ENCODE measurements around the gene HDGF. TPM values are rescaled to one million over a fixed set of nuclear protein-coding genes. Genes with fewer than 3 reads are reported as not detected.

HDGF gene
- total RNA-seq, 1 experiment from 2014 or later = 310 TPM

DNA sequence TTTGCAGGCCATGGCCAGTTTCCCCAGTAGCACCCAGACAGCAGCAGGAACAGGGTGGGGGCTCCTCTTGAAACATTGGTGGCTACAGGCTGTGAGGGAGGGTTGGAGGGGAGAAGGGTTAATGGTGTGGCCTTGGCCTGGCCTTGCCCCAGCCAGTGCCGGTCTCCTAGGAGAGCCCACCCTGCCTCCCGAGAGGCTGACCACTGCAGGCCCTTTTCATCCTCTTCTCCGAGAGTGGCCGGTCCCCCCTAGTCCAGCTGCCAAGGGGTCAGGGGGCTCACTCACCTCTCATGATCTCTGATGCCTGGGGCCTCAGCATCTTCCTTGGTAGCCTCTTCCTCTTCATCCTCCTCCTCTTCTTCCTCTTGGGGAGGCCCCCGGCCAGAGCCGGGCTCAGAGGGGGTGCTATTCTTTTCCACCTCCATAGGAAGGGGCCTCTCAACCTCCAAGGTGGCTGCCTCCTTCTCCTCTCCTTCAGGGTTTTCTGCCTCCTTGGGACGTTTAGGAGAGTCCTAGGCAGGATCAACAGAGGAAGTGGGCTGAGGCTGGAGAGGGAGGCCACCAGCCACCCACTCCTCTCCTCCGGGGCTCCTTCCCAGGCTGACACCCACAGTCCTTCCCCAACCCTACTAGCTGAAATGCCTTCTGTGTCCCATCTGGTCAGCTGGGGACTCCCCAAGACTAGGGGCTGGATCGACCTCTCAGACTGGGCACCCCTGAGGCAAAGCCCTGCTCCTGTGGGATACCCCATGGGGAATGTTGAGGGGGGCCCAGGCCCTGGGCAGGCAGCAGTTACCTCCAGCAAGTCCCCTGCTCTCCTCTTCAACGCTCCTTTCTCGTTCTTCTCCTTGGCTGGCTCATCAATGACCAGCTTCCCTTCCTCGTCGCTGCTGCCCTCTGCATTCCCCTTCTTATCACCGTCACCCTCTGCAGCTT is 7.8 kb downstream of the HDGF start:
- Mint-ChIP-seq H3K4me3 (no peak overlapping the region), H3K27me3 (ENCODE audit: low read depth) (no peaks in the 10 kb centered on the region)
- no peak overlapping the region for H3T11ph ChIP-seq (ENCODE audit: low read length)

More for the DNA sequence above, 7.8 kb downstream of the HDGF start:
- Histone ChIP-seq H3K23me2 (ENCODE audit: insufficient read length, low read depth, low read length, poor library complexity, severe bottlenecking) (peaks cover 20% of the 10 kb centered on the region), H4K5ac (ENCODE audit: insufficient read length, low read depth, low read length) (no peak overlapping the region), H4K8ac (replicated peaks; ENCODE audit: insufficient read length, low read depth, low read length) (no peak overlapping the region), H3K56ac (ENCODE audit: insufficient read length, low read depth, low read length) (no peak overlapping the region), H2BK120ac (ENCODE audit: low read depth, low read length, poor library complexity, severe bottlenecking) (no peak overlapping the region), H2BK12ac (ENCODE audit: insufficient read length, low read depth, low read length) (no peak overlapping the region), H4K20me1 (ENCODE audit: control insufficient read depth, insufficient read depth, insufficient read length) (no peaks in the 10 kb centered on the region), H3K4ac (ENCODE audit: low read depth, low read length) (no peak overlapping the region), H2BK20ac (ENCODE audit: low read depth, low read length, poor library complexity, severe bottlenecking) (no peak overlapping the region), H3K14ac (ENCODE audit: insufficient read depth, low read length) (no peak overlapping the region), H2BK15ac (ENCODE audit: low read depth, low read length) (no peak overlapping the region), H3K9me3 (ENCODE audit: control insufficient read depth, low read depth, low read length) (no peaks in the 10 kb centered on the region), H4K91ac (ENCODE audit: insufficient read length, low read depth, low read length) (no peak overlapping the region), H3K9ac (ENCODE audit: extremely low read depth, insufficient read length, low read length) (no peak overlapping the region), H3K79me2 (ENCODE audit: insufficient read depth, low read length) (peaks cover 17% of the 10 kb centered on the region; the same call in 1 of the 2 replicates), H3K4me1 (ENCODE audit: insufficient read depth, low read length) (peaks cover 22% of the 10 kb centered on the region), H3K79me1 (ENCODE audit: insufficient read depth, low read depth, low read length, poor library complexity, severe bottlenecking) (no peaks in the 10 kb centered on the region), H2AK5ac (ENCODE audit: insufficient read length, low read length) (no peak overlapping the region), H3K18ac (ENCODE audit: insufficient read length, low read depth, low read length) (no peak overlapping the region), H3K27me3 (ENCODE audit: insufficient read depth, low read length) (no peaks in the 10 kb centered on the region), H2AFZ (ENCODE audit: low read length) (no peak overlapping the region), H3K27ac (ENCODE audit: insufficient read length, low read depth, low read length) (no peak overlapping the region), H3K4me2 (ENCODE audit: insufficient read depth, insufficient read length, low read length) (no peak overlapping the region), H2BK5ac (ENCODE audit: insufficient read length, low read length) (no peak overlapping the region), H3K23ac (ENCODE audit: insufficient read length, low read depth, low read length) (no peak overlapping the region)
- H3K4me1 Mint-ChIP-seq = peaks cover 46 to 57% of the 10 kb centered on the region in 2 experiments
- no CpG with 5 or more reads among the region's 14 CpGs for WGBS (ENCODE audit: extremely low coverage, insufficient read length, low lambda C conversion rate)
- no peaks in the 10 kb centered on the region; a peak in 1 of 5 replicates for H3K9me3 Mint-ChIP-seq
- DNase-seq = no peak
- peak overlapping the region; percentile 62 to 95 (median 79); a peak in 3 of 7 replicates for H3K27ac Mint-ChIP-seq
- TF ChIP-seq, protein P1, sequence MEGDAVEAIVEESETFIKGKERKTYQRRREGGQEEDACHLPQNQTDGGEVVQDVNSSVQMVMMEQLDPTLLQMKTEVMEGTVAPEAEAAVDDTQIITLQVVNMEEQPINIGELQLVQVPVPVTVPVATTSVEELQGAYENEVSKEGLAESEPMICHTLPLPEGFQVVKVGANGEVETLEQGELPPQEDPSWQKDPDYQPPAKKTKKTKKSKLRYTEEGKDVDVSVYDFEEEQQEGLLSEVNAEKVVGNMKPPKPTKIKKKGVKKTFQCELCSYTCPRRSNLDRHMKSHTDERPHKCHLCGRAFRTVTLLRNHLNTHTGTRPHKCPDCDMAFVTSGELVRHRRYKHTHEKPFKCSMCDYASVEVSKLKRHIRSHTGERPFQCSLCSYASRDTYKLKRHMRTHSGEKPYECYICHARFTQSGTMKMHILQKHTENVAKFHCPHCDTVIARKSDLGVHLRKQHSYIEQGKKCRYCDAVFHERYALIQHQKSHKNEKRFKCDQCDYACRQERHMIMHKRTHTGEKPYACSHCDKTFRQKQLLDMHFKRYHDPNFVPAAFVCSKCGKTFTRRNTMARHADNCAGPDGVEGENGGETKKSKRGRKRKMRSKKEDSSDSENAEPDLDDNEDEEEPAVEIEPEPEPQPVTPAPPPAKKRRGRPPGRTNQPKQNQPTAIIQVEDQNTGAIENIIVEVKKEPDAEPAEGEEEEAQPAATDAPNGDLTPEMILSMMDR (conservative IDR thresholded peaks at IDR 0.05) = no peak
- H3K36me3 Mint-ChIP-seq (ENCODE audit: insufficient read depth in 1 of 3, low read depth in 3 of 3) = peaks cover 27 to 45% (median 41%) of the 10 kb centered on the region in 3 experiments
